HG03025 (cell line): Measurements from ENCODE around the gene ANK3.

Experiments used
- ATAC-seq: cut with Tn5 transposase; IDR thresholded peaks from one replicate; pipeline ENCODE4 v1.9.1; 2021; ENCODE audit warnings: mild to moderate bottlenecking, moderate library complexity; ENCODE audit not compliant: unreplicated experiment, low FRiP score

Gene ANK3

GRCh38 chr10:60350400-60350799 lies 39.3 kb downstream of the ANK3 start:
- no peak for ATAC-seq

GRCh38 chr10:60349426-60349825 lies 40.2 kb downstream of the ANK3 start:
- no peak for ATAC-seq

- no peak for ATAC-seq
Measured at GRCh38 chr10:60348982-60349381, 40.7 kb downstream of the ANK3 start.

GRCh38 chr10:60347270-60347669 lies 42.4 kb downstream of the ANK3 start:
- no peak for ATAC-seq

- ATAC-seq: no peak
Measured at GRCh38 chr10:60346661-60347060, 43.0 kb downstream of the ANK3 start.

- ATAC-seq: no peak
Measured at GRCh38 chr10:60343254-60343653, 46.4 kb downstream of the ANK3 start.

- ATAC-seq: no peak
Measured at GRCh38 chr10:60341969-60342368, 47.7 kb downstream of the ANK3 start.

- ATAC-seq: no peak
Measured at GRCh38 chr10:60340973-60341372, 48.7 kb downstream of the ANK3 start.

- no peak for ATAC-seq
Measured at GRCh38 chr10:60339757-60340156, 49.9 kb downstream of the ANK3 start.

GRCh38 chr10:60338786-60339185 lies 50.9 kb downstream of the ANK3 start:
- no peak for ATAC-seq

GRCh38 chr10:60338002-60338564 lies 51.6 kb downstream of the ANK3 start:
- ATAC-seq: no peak

- no peak for ATAC-seq
Measured at GRCh38 chr10:60336901-60337630, 52.6 kb downstream of the ANK3 start.

GRCh38 chr10:60335708-60336107 lies 54.0 kb downstream of the ANK3 start:
- no peak for ATAC-seq

- no peak for ATAC-seq
Measured at GRCh38 chr10:60334991-60335390, 54.7 kb downstream of the ANK3 start.

- ATAC-seq: no peak
Measured at GRCh38 chr10:60332371-60332770, 57.3 kb downstream of the ANK3 start.

GRCh38 chr10:60331886-60332285 lies 57.8 kb downstream of the ANK3 start:
- ATAC-seq: no peak

- no peak for ATAC-seq
Measured at GRCh38 chr10:60323162-60323561, 66.5 kb downstream of the ANK3 start.

- ATAC-seq: no peak
Measured at GRCh38 chr10:60320666-60321065, 69.0 kb downstream of the ANK3 start.

- ATAC-seq: no peak
Measured at GRCh38 chr10:60316029-60316428, 73.6 kb downstream of the ANK3 start.

- no peak for ATAC-seq
Measured at GRCh38 chr10:60315311-60315710, 74.4 kb downstream of the ANK3 start.

GRCh38 chr10:60314069-60314940 lies 75.4 kb downstream of the ANK3 start:
- ATAC-seq: no peak

- ATAC-seq: no peak
Measured at GRCh38 chr10:60313589-60313952, 76.1 kb downstream of the ANK3 start.
